Activated CD4-positive, alpha-beta T cell treated with anti-CD3 and anti-CD28 coated beads, Interleukin-2, amount 50 U/mL, for 4 hours (primary cell): Measurements from ENCODE around the gene FUT2.
A peak's percentile ranks its signal among the peaks of the same experiment; 100 is the strongest.
"Not testable (repeated sequence)": the region's sequence is repeated elsewhere in the genome, so short reads cannot be mapped to it uniquely, and the experiment has no call there.

ENCODE experiments used
- DNase-seq, 2 experiments: peaks; one replicate each; pipeline ENCODE4 v3.0.0-alpha.2; 2020

The FUT2 gene

DNA sequence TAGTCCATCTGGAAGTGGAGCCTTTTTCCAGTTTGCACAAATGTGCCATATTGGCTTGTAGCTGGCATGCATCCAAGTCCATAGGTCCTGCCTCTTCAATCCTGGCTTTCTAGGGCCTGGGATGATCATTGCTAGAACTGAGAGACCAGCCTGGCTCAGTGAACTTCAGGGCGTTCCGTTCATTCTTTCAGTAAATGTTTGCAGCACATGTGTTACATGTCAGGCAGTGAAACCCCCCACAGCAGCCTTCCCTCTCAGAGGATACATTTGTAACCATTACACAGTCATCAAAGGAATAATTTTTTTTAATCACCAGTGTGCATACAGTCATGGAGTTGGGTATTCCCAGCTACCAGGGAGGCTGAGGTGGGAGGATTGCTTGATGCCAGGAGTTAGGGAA lies 9.7 kb downstream of the FUT2 start:
- no peak for DNase-seq

DNA sequence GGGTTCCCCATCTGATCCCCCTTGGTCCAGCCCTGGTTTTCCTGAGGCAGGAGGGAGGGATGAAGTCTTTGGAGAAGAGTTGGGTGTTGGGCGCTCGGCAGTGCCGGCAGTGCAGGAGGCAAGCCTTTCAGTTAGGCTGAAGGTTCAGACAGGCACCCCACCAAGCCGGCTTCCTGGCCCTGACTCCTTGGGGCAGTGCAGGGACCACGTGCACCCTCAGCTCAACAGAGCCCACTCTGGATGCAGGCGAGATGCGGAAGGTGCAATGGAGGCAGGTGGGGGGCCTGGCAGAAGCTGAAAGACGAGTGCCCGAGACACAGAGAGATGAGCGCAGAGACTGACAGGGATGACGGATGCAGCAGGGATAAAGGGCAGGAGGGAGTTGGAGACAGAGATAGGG lies 12.7 kb downstream of the FUT2 start:
- no peak for DNase-seq

DNA sequence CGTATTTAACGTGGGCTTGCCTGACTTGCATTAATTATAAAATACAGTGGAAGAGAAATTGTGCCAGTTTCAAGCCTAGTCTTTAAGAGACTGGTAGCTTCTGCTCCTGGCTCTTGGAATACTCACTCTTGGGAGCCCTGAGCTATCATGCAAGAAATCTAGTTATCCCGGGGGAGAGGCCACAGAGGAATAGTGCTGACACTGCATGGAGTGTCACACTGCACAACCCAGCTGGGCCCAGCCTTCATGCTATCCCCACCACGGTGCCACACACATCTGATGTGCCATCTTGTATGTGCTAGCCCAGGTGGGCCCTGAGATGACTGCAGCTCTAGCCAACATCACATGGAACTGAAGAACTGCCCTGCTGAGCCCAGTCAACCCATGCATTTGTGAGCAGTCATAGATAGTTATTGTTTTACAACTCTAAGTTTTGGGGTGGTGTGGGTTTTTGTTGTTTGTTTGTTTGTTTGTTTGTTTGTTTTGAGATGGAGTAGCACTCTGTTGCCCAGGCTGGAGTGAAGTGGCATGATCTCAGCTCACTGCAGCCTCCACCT lies 15.4 kb downstream of the FUT2 start:
- no peak for DNase-seq

DNA sequence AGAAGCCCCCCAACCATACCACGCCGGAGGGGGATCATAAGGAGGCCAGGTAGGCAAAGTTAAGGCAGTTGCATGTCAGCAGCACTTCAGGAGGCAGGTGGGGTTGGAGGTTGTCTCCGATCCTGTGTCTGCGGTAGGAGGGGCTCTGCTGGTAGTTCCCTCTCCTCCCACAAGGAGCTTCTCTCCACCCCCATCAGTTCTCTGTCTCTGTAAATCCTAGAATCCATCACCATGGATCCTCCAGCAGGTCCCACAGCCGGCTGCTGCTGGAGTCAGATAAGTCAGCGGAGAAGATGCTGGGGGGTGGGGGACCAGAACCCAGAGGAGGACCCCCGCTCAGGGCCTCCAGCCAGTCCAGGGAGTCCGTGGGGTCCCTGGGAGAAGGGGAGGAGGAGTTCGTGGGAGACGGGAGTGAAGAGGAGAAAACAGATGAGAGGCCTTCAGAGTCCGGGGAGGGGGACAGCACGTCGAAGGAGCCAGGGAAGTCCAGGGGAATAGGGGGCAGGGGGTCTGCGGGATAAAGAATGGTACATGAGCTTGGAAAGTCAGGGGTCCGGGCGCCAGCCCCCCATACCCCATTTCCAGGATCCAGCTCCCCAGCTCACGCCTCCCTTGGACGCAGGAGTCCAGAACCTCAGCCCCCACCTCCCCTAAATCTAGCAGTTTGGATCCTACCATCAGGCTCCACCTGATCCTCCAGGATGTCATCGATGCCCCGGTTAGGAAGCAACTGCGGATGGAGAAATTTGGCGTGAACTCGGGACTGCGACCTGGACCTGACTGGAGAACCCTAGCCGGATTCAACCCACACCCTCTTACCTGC lies 17.5 kb downstream of the FUT2 start:
- DNase-seq: no peak

DNA sequence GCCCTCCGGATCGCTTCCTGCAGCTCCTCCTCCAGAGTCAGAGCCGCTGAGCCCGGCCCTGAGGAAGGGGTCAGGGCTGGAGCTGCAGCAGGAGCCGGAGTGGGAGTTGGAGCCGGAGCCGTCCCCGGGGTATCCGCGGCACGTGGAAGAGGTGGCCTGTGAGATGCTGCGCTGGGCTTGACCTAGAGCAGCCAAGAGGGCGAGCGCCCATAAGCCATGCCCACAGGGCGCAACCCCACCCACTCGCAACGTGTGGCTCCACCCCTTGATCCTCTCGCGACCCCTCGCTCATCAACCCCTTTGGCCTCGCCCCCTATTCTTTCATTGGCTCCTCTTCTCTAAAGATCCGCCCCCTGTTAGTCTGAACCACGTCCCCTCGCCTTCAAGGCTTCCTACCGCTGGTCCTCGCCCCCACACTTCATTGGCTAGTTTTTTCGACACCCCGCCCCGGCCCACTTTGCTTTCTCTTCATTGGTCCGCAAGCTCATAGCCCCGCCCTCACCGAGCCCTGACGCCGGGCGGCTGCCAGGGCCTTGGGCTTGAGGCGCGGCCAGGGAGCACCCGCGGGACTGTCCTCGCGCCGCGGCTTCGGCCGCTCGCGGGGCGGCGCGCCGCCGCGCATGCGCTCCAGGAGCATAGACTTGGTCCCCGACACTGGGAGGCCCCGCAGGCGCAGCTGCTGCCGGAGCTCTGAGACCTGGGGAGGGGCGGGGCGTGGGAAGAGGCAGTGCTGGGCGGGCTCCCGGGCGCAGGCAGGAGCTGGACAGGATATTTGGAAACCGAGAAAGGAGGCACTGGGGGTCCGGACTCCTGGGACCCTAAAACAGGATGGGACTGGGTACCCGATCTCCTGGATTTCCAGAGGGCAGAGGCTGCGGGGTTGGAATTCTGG lies 18.3 kb downstream of the FUT2 start:
- peak; percentile 96 for DNase-seq

DNA sequence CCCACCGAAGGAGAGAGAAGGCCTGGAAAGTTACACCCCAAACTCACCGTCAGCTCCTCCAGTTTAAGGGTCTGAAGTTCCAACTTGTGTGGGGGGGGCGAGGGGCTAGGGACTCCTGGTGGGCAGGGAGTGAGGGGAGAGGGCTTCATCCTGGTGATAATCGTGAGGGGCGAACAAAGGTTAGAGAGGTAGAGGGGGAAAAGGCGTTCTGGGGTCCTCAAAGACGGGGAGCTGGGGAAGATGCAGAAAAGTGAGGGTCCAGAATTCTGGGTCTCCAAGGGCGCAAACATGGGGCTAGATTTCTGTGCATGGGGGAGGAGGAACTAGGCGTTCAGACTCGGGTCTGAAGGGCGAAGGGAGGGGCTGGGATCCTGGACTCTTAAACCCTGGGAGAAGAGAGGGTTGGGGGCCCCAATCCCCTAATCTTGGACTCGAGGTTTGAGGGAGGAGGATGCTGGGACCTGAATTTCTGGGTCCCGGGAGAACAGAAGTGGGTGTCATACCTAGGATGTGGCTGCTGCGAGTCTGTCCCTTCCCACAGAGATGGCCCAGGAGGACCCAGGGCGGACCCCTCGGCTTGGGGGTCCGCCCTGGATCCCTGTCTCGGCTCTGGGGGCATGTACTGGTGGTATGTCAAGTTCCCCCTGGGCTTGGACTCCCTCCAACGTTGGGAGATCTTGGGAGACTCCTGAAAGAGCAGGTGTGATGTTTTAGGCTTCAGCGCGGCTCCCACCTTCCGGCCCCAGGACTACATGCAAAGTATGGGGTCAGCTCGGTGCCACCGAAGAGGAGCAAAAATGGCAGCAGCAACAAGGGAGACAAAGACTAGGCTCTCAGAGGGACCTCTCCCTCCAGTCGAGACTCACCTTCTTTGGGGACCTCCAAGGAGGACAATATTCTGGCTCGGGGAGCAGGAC lies 19.2 kb downstream of the FUT2 start:
- DNase-seq: no peak

DNA sequence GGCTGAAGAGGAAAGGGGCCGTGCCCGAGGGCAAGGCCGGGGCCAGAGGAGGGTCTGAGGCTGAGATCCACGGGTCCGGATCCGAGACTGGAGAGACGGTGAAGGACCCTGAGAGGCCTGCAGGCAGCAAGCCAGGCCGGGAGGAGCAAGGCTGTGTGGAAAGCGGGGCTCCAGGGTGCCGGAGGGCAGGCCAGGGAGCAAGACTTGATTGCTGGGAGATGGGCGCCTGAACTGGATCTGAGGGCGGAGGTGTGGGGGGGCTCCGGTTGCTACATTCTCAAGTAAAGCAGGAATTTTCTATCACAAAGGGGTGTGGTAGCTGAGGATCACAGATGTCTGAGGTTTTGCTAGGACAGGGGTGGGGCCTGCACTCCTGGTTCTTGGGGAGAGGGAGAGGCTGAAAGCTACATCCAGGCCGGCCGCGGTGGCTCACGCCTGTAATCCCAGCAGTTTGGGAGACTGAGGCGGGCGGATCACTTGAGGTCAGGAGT lies 20.0 kb downstream of the FUT2 start:
- DNase-seq: no peak

DNA sequence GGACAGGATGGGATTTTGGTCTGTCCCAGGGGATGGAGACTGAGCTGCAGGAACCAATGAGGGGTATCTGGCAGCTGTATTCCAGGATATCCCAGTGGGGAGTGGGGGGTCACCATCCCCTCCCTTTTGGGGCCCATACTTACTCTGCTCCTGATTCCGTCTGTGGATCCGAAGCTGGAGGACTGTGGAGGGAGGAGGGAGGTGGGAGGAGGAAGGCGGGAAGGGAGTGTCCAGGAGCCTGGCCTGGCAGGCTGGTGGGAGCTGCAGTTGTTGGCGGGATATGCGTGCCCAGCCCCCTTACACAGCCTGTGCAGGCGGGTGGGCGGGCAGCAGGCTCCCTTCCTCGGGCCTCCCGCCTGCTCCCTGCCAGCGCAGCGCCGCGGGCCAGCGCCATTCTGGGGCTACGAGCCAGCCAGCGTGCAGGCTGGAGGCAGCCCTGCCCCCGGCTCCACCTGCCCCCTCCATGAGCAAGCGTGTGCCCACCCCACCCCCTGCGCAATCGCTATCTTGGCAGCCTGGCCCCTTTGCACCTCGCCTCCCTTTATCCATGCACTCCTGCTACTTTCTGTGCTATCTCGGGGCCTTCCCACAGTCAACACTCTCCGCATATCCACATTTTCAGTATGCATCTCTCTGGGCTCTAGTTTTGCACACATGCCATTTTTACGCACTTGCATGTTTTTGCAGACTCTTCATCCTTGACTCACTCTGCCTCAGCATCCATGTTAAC lies 21.0 kb downstream of the FUT2 start:
- DNase-seq: no peak

DNA sequence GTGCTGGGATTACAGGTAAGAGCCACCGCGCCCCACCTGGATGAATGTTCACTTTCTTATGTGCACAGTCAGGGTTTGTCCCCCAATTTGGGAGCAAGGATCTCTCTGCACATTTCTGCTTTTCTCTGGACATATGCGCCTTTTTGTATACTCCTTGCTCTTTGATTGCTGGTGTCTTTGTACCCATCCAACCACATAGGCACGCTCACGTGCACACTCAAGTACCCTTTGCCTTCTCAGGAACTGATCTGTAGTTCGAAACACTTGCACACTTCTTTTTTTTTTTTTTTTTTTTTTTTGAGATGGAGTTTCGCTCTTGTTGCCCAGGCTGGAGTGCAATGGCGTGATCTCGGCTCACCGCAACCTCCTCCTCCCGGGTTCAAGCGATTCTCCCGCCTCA lies 22.3 kb downstream of the FUT2 start:
- not testable (repeated sequence) for DNase-seq

DNA sequence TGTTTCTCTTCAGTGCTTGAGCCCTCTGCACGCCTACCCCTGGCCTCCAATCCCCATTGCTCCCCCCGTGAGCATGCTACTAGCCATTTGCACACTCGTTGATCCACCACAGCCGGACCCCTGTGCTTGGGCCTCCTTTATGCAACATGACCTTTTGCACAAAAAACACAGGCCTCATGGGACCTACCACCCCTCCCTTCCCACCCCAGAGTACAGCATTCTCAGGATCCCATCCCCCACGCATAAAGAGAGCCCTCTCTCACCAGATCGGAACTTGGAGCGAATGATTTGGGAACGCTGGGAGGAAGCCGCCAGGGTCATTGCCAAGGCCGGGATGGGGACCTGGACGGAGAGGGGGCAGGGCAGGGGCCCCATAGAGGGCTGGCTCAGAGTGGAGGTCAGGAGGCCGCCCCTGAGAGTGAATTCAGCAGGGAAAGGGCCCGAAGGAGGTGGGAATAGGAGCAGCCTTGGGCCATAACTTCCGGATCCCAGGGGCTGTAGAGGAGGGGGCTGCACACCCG lies 23.0 kb downstream of the FUT2 start:
- no peak for DNase-seq

DNA sequence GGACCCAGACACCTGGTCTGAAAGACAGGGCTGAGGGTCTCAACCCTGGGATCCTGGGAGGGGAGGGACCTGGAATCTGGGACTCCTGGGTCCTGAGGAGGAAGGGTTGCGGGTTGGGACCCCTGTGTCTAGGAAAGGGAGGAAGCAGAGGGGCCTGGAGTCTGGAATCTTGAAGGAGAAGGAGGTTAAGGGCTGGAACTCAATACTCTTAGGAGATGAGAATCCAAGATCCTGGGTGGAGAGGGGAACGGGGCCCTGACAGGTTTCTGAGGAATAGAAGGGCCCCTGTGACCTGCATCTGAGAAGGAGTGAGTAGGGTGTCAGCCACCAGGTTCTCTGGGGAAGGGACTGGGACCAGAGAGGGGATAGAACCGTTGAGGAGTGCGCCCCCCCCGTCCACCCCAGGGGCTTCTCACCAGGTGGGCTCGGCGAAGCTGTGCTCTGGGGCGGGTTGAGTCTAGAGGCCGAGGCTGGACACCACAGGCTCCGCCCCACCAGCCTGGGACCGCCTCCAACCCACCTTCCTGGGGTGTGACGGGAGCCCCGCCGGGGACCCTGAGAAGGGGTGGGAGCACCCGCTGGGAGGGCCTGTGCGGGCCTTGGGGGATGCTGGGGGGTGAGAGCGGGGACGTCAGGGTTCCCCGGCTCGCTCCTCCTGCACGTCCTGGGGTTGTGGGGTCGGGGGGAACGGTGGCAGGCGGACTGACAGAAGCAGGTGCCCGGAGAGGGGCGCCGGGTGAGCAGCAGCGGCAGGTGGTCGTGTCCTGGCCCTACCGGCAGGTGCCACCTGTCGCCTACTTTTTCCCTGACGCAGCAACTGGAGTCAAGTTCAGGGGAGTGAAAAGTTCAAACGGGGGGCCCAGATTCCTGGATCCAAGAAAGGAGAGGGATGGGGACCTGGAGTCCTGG lies 23.7 kb downstream of the FUT2 start, which contains the start of gene MAMSTR:
TSS of gene MAMSTR (minus strand) at position 463 of the 909 bp plus-strand sequence. CDS start 694 bp downstream, outside the sequence.
- DNase-seq: no peak

DNA sequence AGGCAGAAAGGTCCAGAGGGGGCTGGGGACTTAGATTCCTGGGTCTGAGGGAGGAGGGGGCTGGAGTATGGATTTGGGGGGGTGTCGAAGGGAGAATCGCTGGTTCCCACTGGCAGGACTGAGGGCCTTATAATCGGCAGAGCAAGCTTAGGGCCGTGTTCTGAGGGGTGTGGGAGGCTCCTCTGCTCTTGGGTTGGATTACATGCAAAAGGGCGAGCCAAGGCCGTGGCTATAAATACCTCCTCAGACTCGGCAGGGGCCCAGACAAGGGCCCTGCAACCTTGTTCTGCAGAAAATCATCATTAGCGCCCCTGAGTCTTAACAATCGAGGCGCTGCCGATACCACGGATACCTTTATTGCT lies 24.5 kb downstream of the FUT2 start:
- DNase-seq: no peak

DNA sequence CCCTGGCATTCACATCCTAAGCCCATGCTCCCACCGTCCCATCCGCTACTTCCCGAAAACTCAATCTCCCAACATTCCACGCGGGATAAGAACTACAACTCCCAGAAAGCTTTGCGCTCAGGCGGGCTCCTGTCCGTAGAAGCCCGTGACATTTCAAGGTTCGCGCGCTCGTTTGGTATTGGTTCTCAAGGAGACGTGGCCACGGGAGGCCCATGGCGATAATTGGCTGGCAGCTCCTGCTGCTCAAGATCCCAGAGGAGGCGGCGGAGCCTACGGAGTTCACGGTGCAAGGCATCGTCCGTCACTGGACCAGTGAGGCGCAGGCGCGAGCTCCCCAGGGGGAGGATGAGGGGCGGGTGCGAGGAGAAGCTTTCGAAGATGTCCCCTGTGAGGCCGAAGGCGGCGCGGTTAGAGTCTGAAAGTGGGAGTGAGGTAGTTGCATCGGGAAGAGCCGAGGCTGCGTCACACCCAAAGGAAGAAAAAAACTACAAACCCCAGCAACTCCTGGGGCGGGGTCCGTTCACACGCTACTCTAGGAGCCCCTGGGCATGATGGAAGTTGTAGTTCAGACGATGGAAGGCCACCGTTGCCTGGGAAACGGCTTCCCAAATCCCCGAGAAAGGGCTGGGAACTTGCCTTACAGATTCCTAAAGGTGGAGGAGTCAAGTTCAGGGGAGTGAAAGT lies 25.0 kb downstream of the FUT2 start:
- DNase-seq: peak; percentile 85 to 86

DNA sequence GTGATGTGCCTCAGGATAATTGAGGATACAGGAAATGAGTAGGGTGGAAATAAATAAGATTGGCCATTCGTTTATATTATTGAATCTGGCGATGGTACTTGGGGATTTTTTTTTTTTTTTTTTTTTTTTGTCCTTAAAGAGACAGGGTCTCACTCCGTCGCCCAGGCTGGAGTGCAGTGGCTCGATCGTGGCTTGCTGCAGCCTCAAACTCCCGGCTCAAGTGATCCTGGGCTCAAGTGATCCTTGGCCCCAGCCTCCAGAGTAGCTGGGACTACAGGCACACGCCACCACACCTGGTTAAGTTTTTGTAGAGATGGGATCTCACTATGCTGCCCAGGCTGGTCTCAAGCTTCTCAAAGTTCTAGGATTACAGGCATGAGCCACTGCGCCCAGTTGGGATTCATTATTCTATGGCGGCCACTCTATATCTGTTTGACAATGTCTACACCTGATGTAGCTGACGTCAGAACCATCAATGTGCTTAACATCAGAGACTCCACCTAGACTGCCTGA lies 26.5 kb downstream of the FUT2 start:
- no peak for DNase-seq

DNA sequence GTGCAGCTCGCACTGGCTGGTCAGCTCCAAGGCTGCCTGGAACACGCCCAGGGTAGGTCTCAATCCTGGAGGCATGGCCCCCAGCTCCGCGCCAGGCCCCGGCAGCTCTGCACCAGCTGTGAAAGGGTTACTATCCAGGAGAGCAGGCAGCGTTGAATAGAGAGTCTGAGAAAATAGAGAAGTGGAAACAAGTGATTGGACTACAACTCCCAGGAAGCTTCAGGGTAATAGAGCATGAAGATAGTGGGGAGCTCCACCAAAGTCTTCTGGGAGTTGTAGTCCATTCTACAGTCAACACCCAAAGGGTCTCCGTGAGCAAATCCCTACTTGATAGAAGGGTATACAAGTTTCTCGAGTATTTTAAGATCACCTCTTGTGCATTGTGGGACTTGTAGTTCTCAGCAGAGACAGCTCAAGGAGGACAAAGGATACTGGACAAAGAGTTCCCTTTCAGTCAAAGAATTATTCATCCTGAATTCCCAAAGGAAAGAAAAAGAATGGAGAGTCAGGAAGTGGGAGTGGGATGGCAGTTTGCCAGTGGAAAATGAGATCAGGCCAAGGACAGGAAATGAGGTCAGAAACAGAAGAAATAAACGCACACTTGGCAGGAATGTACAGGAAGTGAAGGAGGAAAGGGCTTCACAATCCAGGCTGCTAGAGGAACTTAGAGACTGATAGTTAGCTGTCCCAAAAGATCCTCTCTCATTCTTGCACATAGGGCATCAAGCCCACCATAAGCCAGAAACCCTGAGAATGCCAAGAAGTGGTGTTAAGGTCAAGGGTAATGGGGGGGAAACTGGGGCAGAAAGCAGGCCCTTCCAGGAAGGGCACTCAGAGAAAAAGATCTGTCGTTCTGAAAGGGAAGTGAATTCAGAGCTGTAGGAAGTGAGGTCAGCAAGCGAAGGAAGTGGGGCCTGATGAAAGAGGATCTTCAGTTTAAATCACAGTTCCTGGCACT lies 29.3 kb downstream of the FUT2 start:
- DNase-seq: no peak

DNA sequence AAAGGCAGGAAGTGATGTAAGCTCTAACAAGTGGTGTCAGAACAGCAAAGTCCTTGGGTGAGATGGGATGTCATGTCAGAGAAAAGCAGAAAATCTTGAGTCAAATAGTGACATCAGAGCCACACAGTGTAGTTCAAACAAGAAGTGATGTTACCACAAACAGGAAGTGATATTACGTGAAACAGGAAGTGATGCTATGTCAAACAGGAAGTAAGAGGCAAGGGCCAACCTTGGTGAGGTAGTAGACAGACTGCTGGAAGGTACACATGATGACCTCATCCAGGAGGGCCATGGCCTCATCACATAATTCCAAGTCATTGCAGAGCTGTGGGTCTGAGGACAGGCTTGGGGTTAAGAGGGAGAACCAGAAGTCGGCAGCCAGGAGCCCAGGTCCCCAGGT lies 30.8 kb downstream of the FUT2 start:
- DNase-seq: no peak

DNA sequence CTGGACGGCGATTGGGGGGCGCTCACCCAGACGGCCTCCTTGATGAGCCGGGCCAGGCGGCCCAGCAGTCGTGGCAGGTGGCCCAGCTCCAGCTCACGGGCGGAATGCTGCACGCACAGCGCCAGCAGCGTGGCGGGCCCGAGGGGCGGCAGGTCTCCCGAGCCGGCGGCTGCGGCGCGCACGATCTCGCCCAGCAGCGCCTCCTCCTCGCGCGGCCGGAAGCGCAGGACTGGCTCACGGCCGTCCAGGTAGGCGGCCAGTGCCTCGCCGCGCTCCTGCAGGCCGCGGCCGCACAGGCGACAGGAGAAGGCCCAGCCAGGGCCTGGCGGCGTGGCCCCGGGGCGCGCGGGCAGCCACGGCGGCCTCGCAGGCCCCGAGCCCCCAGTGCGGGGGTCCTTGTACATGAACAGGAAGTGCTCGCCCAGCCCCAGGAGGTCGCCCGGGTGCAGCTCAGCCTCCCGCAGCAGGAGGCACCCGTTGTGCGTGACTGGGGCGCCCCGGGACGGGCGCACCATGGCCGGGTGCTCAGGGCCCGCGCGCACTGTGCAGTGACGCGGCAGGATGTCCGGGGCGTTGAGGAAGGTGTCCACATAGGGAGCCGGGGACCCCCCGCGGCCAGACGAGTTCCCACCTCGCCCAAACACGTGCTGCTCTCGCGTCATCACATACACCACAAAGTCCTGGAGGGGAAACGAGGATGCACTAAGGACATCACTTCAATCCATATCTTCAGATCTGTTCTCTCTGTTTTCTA lies 33.3 kb downstream of the FUT2 start:
- no peak for DNase-seq
